Naive thymus-derived CD8-positive, alpha-beta T cell (primary cell): ENCODE results near the gene TXNRD1. TPM values are rescaled to one million over a fixed set of nuclear protein-coding genes. Genes with fewer than 3 reads are reported as not detected.

Experiments used
- ATAC-seq, 2 donors: fragments of 150-1000 bp; cut with Tn5 transposase in 1 of 2; sonication (Bioruptor Pico), chemical (Tn5 transposase) in 1 of 2; 1 replicate in 1 of 2; 2 replicates in 1 of 2; pipeline ENCODE4 v1.10.0; 2021; ENCODE audit warnings: mild to moderate bottlenecking in 2 of 2, moderate library complexity in 2 of 2
- POLR2A ChIA-PET: fragments of 350-600 bp; sonication (Branson Sonifier 250); formaldehyde crosslinking; loops from one replicate; lab custom pipeline; 2021; ENCODE audit warnings: antibody characterized with exemption; lab: Charles Lee
- DNase-seq, 10 donors: peaks; one replicate each; pipeline versions ENCODE4 v3.0.0 to v3.0.0-alpha.2; 2020 to 2022
- H3K27ac Mint-ChIP-seq, 10 donors: one replicate each; pipeline ENCODE4 v1.8.0; 2020 to 2022; ENCODE audit warnings: mild to moderate bottlenecking in 10 of 10, mixed read lengths in 10 of 10, moderate library complexity in 4 of 10, inconsistent platforms in 1 of 10
- H3K27me3 Mint-ChIP-seq, 5 donors: one replicate each; pipeline ENCODE4 v1.8.0; 2021 to 2022; ENCODE audit warnings: mixed read lengths in 5 of 5
- H3K36me3 Mint-ChIP-seq, 3 donors: one replicate each; pipeline ENCODE4 v1.8.0; 2020 to 2022; ENCODE audit warnings: mixed read lengths in 3 of 3, mild to moderate bottlenecking in 2 of 3, inconsistent platforms in 1 of 3
- H3K4me1 Mint-ChIP-seq, 4 donors: one replicate each; pipeline ENCODE4 v1.8.0; 2021 to 2022; ENCODE audit warnings: mixed read lengths in 4 of 4
- H3K4me3 Mint-ChIP-seq, 10 donors: one replicate each; pipeline ENCODE4 v1.8.0; 2020 to 2022; ENCODE audit warnings: mild to moderate bottlenecking in 10 of 10, mixed read lengths in 10 of 10, moderate library complexity in 6 of 10, inconsistent platforms in 1 of 10
- H3K9me3 Mint-ChIP-seq, 9 donors: one replicate each; pipeline ENCODE4 v1.8.0; 2020 to 2022; ENCODE audit warnings: mixed read lengths in 9 of 9, mild to moderate bottlenecking in 3 of 9, inconsistent platforms in 1 of 9, moderate library complexity in 1 of 9
- polyA plus RNA-seq, 3 donors: library from polyadenylated mRNA; unstranded; fragments of 300-500 nt; fragmentation: Illumina TruSeq; gene quantifications; one replicate each; pipeline ENCODE4 v1.2.3, GENCODE V29; 2021
- total RNA-seq, 8 experiments: library from RNA in 2 of 8; stranded (reverse) in 2 of 8; gene quantifications; one replicate each; pipeline ENCODE4 v1.2.3 and lab custom pipeline; 2021 to 2026

Gene TXNRD1
- total and polyA plus RNA-seq, 5 experiments from 2014 or later, result 18.7 to 102 (median 29.6) TPM

GRCh38 chr12:104304261-104305009 lies 88.9 kb downstream of the TXNRD1 start:
- H3K4me1 Mint-ChIP-seq, result peaks cover 26 to 63% (median 57%) of the 10 kb centered on the region in 4 donors
- no peaks in the 10 kb centered on the region for H3K27me3 Mint-ChIP-seq
- H3K9me3 Mint-ChIP-seq, result peaks cover 0 to 2% (median 0%) of the 10 kb centered on the region in 9 donors
- H3K4me3 Mint-ChIP-seq, result peak overlapping the region; percentile 88 to 98 (median 96)
- H3K36me3 Mint-ChIP-seq, result peaks cover 0 to 11% (median 2%) of the 10 kb centered on the region in 3 donors
- DNase-seq, result no peak
- ATAC-seq, result no peak
- H3K27ac Mint-ChIP-seq, result peak overlapping the region; percentile 91 to 99 (median 98)
- POLR2A ChIA-PET, result interaction anchor here (0.7 to 6.3 kb wide), 4 partner anchors 9 to 374 kb away, joined by 3 to 56 read pairs (median 4); partner anchors contain the start of genes HSP90B1 and NFYB

- ATAC-seq (no peak), DNase-seq (no peak)
- Mint-ChIP-seq H3K4me1 (peaks cover 29 to 64% (median 56%) of the 10 kb centered on the region in 4 donors), H3K27me3 (no peaks in the 10 kb centered on the region), H3K4me3 (peak overlapping the region in 7 of 10 donors; percentile 3 to 97 (median 96)), H3K27ac (peak overlapping the region in 2 of 10 donors; percentile 2 to 50), H3K9me3 (peaks cover 0 to 2% (median 0%) of the 10 kb centered on the region in 9 donors), H3K36me3 (peaks cover 0 to 15% (median 3%) of the 10 kb centered on the region in 3 donors)
- POLR2A ChIA-PET, result no interaction called here
Measured at GRCh38 chr12:104305349-104305748, 89.8 kb downstream of the TXNRD1 start.

GRCh38 chr12:104306376-104306775 lies 90.8 kb downstream of the TXNRD1 start:
- POLR2A ChIA-PET, result no interaction called here
- no peaks in the 10 kb centered on the region for H3K27me3 Mint-ChIP-seq
- DNase-seq (no peak), ATAC-seq (no peak)
- peak overlapping the region in 1 of 10 donors; percentile 97 for H3K4me3 Mint-ChIP-seq
- peaks cover 0 to 2% (median 0%) of the 10 kb centered on the region in 9 donors for H3K9me3 Mint-ChIP-seq
- H3K27ac Mint-ChIP-seq, result no peak overlapping the region
- peaks cover 0 to 19% (median 6%) of the 10 kb centered on the region in 3 donors for H3K36me3 Mint-ChIP-seq
- peaks cover 29 to 61% (median 54%) of the 10 kb centered on the region in 4 donors for H3K4me1 Mint-ChIP-seq

- Mint-ChIP-seq H3K4me3 (no peak overlapping the region), H3K36me3 (peaks cover 0 to 24% (median 6%) of the 10 kb centered on the region in 3 donors), H3K27me3 (no peaks in the 10 kb centered on the region), H3K9me3 (peaks cover 0 to 2% (median 0%) of the 10 kb centered on the region in 9 donors), H3K4me1 (peaks cover 26 to 58% (median 54%) of the 10 kb centered on the region in 4 donors), H3K27ac (peak overlapping the region in 2 of 10 donors; percentile 42 to 83)
- ATAC-seq, result no peak
- no peak for DNase-seq
- POLR2A ChIA-PET, result no interaction called here
Measured at GRCh38 chr12:104306943-104307654, 91.5 kb downstream of the TXNRD1 start.

GRCh38 chr12:104307655-104308000 lies 92.0 kb downstream of the TXNRD1 start:
- H3K4me1 Mint-ChIP-seq, result peaks cover 26 to 58% (median 54%) of the 10 kb centered on the region in 4 donors
- DNase-seq, result no peak
- H3K27me3 Mint-ChIP-seq, result no peaks in the 10 kb centered on the region
- POLR2A ChIA-PET, result no interaction called here
- ATAC-seq, result no peak
- peak overlapping the region in 1 of 10 donors; percentile 16 for H3K4me3 Mint-ChIP-seq
- H3K27ac Mint-ChIP-seq, result peak overlapping the region in 3 of 10 donors; percentile 16 to 83 (median 42)
- H3K36me3 Mint-ChIP-seq, result peaks cover 0 to 29% (median 6%) of the 10 kb centered on the region in 3 donors
- H3K9me3 Mint-ChIP-seq, result peaks cover 0 to 2% (median 0%) of the 10 kb centered on the region in 9 donors

GRCh38 chr12:104309446-104309993 lies 93.9 kb downstream of the TXNRD1 start:
- no peaks in the 10 kb centered on the region for H3K27me3 Mint-ChIP-seq
- POLR2A ChIA-PET, result interaction anchor here (1.0 kb wide), 1 partner anchor 21 kb away, joined by 3 read pairs; no protein-coding TSS in a partner anchor
- ATAC-seq (no peak), DNase-seq (no peak)
- H3K4me1 Mint-ChIP-seq, result peaks cover 21 to 39% (median 38%) of the 10 kb centered on the region in 4 donors
- no peak overlapping the region for H3K4me3 Mint-ChIP-seq
- no peaks in the 10 kb centered on the region for H3K9me3 Mint-ChIP-seq
- H3K27ac Mint-ChIP-seq, result peak overlapping the region in 1 of 10 donors; percentile 73
- peaks cover 5 to 44% (median 15%) of the 10 kb centered on the region in 3 donors for H3K36me3 Mint-ChIP-seq

GRCh38 chr12:104310751-104311633 lies 95.4 kb downstream of the TXNRD1 start:
- Mint-ChIP-seq H3K27me3 (no peaks in the 10 kb centered on the region), H3K4me3 (no peak overlapping the region), H3K36me3 (peaks cover 5 to 57% (median 25%) of the 10 kb centered on the region in 3 donors), H3K27ac (peak overlapping the region in 1 of 10 donors; percentile 8), H3K4me1 (peaks cover 14 to 25% (median 23%) of the 10 kb centered on the region in 4 donors), H3K9me3 (no peaks in the 10 kb centered on the region)
- DNase-seq (no peak), ATAC-seq (no peak)
- POLR2A ChIA-PET, result interaction anchor here (1.2 kb wide), 1 partner anchor 24 kb away, joined by 3 read pairs; no protein-coding TSS in a partner anchor

- peaks cover 7 to 14% (median 12%) of the 10 kb centered on the region in 4 donors for H3K4me1 Mint-ChIP-seq
- H3K27ac Mint-ChIP-seq, result no peak overlapping the region
- no peaks in the 10 kb centered on the region for H3K27me3 Mint-ChIP-seq
- H3K4me3 Mint-ChIP-seq, result no peak overlapping the region
- H3K9me3 Mint-ChIP-seq, result no peaks in the 10 kb centered on the region
- POLR2A ChIA-PET, result interaction anchor here (1.5 kb wide), 1 partner anchor 17 kb away, joined by 3 read pairs; no protein-coding TSS in a partner anchor
- peaks cover 5 to 65% (median 25%) of the 10 kb centered on the region in 3 donors for H3K36me3 Mint-ChIP-seq
- ATAC-seq, result no peak
- DNase-seq, result no peak
Measured at GRCh38 chr12:104312202-104312601, 96.6 kb downstream of the TXNRD1 start.

- no peak overlapping the region for H3K4me3 Mint-ChIP-seq
- no peaks in the 10 kb centered on the region for H3K27me3 Mint-ChIP-seq
- POLR2A ChIA-PET, result interaction anchor here (0.5 to 1.5 kb wide), 2 partner anchors 13 to 17 kb away, joined by 3 read pairs; no protein-coding TSS in a partner anchor
- ATAC-seq (no peak), DNase-seq (no peak)
- H3K27ac Mint-ChIP-seq, result no peak overlapping the region
- H3K9me3 Mint-ChIP-seq, result no peaks in the 10 kb centered on the region
- H3K4me1 Mint-ChIP-seq, result peaks cover 3 to 10% (median 7%) of the 10 kb centered on the region in 4 donors
- H3K36me3 Mint-ChIP-seq, result peaks cover 5 to 70% (median 25%) of the 10 kb centered on the region in 3 donors
Measured at GRCh38 chr12:104312654-104313053, 97.1 kb downstream of the TXNRD1 start.

GRCh38 chr12:104313568-104314241 lies 98.1 kb downstream of the TXNRD1 start:
- peaks cover 5 to 76% (median 25%) of the 10 kb centered on the region in 3 donors for H3K36me3 Mint-ChIP-seq
- no peak for DNase-seq
- POLR2A ChIA-PET, result interaction anchor here (0.5 to 1.5 kb wide), 2 partner anchors 12 to 18 kb away, joined by 3 read pairs; no protein-coding TSS in a partner anchor
- ATAC-seq, result no peak
- no peak overlapping the region for H3K4me3 Mint-ChIP-seq
- no peaks in the 10 kb centered on the region for H3K9me3 Mint-ChIP-seq
- no peaks in the 10 kb centered on the region for H3K27me3 Mint-ChIP-seq
- H3K27ac Mint-ChIP-seq, result peak overlapping the region in 1 of 10 donors; percentile 23
- H3K4me1 Mint-ChIP-seq, result peaks cover 3 to 7% (median 5%) of the 10 kb centered on the region in 4 donors

- no peak for DNase-seq
- Mint-ChIP-seq H3K27ac (peak overlapping the region in 1 of 10 donors; percentile 23), H3K4me3 (no peak overlapping the region), H3K27me3 (no peaks in the 10 kb centered on the region), H3K9me3 (no peaks in the 10 kb centered on the region), H3K4me1 (peaks cover 3 to 7% (median 5%) of the 10 kb centered on the region in 4 donors), H3K36me3 (peaks cover 5 to 77% (median 26%) of the 10 kb centered on the region in 3 donors)
- ATAC-seq, result no peak
- POLR2A ChIA-PET, result interaction anchor here (0.7 kb wide), 1 partner anchor 12 kb away, joined by 3 read pairs; no protein-coding TSS in a partner anchor
Measured at GRCh38 chr12:104314242-104314614, 98.6 kb downstream of the TXNRD1 start.
